Right lobe of liver (tissue), 4 donors: ENCODE data around the gene PRKACB.

Experiments used
- POLR2A ChIP-seq: fragments of 450-650 bp; IDR thresholded peaks from one replicate; pipeline ENCODE4 v1.6.1; 2017; ENCODE audit warnings: antibody characterized with exemption, mild to moderate bottlenecking
- TF ChIP-seq, protein P1 (sequence below), 4 donors: fragments of 200-600 bp in 3 of 4; fragments of 450-650 bp in 1 of 4; IDR thresholded peaks; one replicate each; pipeline versions ENCODE4 v1.5.1 to v1.8.0; 2016 to 2022; ENCODE audit warnings: antibody characterized with exemption in 4 of 4, mild to moderate bottlenecking in 2 of 4
- donor health status: DM: no; HTN: no; CAD: no.
- donor health status: DM: no; HTN: no; CAD: no.
- donor health status: DM: no; HTN: yes; CAD: no.

DNA sequence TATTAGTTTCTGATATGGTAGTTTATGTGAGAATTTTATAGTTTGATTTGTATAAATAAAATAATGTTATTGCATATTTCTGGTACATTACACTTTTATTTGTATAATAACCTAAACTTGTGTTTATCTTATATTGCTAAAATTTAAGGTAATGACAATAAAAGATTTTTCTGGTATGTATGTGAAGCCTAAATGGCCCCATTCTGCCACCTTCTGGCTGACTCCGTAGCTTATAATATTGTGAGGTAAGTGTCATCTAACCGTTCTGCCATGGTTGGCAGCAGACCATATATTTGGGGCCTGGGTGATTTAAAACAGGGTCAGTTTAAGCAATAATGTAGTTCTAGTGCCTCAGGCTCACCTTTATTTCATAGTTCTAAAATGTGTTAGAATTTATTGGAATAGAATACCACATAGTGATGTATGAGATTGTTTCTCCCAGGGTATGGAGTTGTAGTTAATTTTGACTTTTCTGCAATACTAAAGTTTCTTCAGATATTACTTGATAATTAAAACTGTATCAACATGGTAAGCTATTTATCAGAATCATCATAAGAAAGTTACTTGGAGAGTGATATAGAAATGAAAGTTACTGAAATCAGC lies 21.2 kb upstream of the PRKACB start:
- TF ChIP-seq POLR2A: no peak
- TF ChIP-seq, protein P1, sequence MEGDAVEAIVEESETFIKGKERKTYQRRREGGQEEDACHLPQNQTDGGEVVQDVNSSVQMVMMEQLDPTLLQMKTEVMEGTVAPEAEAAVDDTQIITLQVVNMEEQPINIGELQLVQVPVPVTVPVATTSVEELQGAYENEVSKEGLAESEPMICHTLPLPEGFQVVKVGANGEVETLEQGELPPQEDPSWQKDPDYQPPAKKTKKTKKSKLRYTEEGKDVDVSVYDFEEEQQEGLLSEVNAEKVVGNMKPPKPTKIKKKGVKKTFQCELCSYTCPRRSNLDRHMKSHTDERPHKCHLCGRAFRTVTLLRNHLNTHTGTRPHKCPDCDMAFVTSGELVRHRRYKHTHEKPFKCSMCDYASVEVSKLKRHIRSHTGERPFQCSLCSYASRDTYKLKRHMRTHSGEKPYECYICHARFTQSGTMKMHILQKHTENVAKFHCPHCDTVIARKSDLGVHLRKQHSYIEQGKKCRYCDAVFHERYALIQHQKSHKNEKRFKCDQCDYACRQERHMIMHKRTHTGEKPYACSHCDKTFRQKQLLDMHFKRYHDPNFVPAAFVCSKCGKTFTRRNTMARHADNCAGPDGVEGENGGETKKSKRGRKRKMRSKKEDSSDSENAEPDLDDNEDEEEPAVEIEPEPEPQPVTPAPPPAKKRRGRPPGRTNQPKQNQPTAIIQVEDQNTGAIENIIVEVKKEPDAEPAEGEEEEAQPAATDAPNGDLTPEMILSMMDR (IDR thresholded peaks at IDR 0.05): peak; percentile 63 to 78 (median 76)
